Measurements from ENCODE around the gene KRTAP4-11.

DNA sequence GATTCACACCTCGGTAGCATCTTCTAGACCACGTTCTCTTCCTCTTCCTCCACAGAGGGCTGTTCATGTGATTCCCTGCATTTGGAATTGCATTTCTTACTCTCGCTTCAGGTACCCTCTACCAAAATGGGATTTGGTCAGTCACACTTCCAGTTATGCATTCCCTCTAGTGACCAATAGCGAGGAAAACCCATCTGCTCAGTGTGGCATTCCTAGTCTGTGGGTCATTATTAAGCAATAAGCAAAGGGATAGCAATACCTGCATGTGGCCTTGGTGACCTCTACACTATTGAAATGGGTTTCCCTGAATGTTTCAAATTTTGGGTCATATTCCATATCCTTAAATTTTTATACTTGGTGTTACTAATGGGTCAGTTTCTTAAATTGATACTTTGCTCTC, 31.9 kb upstream of the KRTAP4-11 start:
- TF ChIP-seq, protein P1, sequence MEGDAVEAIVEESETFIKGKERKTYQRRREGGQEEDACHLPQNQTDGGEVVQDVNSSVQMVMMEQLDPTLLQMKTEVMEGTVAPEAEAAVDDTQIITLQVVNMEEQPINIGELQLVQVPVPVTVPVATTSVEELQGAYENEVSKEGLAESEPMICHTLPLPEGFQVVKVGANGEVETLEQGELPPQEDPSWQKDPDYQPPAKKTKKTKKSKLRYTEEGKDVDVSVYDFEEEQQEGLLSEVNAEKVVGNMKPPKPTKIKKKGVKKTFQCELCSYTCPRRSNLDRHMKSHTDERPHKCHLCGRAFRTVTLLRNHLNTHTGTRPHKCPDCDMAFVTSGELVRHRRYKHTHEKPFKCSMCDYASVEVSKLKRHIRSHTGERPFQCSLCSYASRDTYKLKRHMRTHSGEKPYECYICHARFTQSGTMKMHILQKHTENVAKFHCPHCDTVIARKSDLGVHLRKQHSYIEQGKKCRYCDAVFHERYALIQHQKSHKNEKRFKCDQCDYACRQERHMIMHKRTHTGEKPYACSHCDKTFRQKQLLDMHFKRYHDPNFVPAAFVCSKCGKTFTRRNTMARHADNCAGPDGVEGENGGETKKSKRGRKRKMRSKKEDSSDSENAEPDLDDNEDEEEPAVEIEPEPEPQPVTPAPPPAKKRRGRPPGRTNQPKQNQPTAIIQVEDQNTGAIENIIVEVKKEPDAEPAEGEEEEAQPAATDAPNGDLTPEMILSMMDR (IDR thresholded peaks at IDR 0.05; ENCODE audit: poor library complexity), result no peak
- TF ChIP-seq EZH2phosphoT487 (IDR thresholded peaks at IDR 0.05; ENCODE audit: low read depth, severe bottlenecking, unreplicated experiment), result no peak
- TF ChIP-seq EZH2 (IDR thresholded peaks at IDR 0.05; ENCODE audit: borderline replicate concordance), result no peak

Data from hepatocyte (in vitro differentiated cells).